ENCODE results near the gene SREBF1. TPM values are rescaled to one million over a fixed set of nuclear protein-coding genes. Genes with fewer than 3 reads are reported as not detected.

Gene SREBF1
- total and polyA plus RNA-seq, 12 donors = 9.0 to 61.2 (median 20.1) TPM

DNA sequence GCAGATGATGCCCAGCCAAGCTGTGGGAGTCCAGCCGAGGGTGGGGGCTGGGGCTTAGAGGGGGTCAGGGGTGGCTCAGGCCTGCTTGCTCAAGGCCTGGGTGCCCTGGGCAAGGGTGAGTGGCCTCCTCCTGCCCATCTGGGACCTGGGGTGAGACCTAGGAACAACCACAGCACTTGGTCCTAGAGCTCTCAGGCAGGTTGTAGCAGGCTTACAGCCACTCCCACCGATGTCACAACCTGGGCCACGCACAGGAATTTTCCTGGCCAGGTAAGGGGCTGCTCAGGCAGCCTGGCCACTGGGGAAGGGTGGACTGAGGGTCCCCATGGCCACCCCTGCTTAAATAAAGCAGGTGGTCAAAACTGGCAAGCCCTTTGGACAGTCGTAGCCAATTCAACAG is 6.3 kb upstream of the SREBF1 start:
- Histone ChIP-seq H3K9me3 (no peaks in the 10 kb centered on the region), H3K36me3 (peaks cover 0 to 28% (median 5%) of the 10 kb centered on the region in 9 donors), H3K4me3 (no peak overlapping the region), H3K27ac (peak overlapping the region in 5 of 10 donors; percentile 45 to 100 (median 98)), H3K4me1 (peaks cover 27 to 55% (median 45%) of the 10 kb centered on the region in 9 donors), H3K27me3 (no peaks in the 10 kb centered on the region)
- intact Hi-C loops (cut with DNase I) = no loop called here
- WGBS, 2 donors = 84 to 85% methylated on average over 4 of the region's 4 CpGs
- DNase-seq (no peak), ATAC-seq (no peak)
- TF ChIP-seq, protein P1, sequence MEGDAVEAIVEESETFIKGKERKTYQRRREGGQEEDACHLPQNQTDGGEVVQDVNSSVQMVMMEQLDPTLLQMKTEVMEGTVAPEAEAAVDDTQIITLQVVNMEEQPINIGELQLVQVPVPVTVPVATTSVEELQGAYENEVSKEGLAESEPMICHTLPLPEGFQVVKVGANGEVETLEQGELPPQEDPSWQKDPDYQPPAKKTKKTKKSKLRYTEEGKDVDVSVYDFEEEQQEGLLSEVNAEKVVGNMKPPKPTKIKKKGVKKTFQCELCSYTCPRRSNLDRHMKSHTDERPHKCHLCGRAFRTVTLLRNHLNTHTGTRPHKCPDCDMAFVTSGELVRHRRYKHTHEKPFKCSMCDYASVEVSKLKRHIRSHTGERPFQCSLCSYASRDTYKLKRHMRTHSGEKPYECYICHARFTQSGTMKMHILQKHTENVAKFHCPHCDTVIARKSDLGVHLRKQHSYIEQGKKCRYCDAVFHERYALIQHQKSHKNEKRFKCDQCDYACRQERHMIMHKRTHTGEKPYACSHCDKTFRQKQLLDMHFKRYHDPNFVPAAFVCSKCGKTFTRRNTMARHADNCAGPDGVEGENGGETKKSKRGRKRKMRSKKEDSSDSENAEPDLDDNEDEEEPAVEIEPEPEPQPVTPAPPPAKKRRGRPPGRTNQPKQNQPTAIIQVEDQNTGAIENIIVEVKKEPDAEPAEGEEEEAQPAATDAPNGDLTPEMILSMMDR (IDR thresholded peaks at IDR 0.05) = no peak

DNA sequence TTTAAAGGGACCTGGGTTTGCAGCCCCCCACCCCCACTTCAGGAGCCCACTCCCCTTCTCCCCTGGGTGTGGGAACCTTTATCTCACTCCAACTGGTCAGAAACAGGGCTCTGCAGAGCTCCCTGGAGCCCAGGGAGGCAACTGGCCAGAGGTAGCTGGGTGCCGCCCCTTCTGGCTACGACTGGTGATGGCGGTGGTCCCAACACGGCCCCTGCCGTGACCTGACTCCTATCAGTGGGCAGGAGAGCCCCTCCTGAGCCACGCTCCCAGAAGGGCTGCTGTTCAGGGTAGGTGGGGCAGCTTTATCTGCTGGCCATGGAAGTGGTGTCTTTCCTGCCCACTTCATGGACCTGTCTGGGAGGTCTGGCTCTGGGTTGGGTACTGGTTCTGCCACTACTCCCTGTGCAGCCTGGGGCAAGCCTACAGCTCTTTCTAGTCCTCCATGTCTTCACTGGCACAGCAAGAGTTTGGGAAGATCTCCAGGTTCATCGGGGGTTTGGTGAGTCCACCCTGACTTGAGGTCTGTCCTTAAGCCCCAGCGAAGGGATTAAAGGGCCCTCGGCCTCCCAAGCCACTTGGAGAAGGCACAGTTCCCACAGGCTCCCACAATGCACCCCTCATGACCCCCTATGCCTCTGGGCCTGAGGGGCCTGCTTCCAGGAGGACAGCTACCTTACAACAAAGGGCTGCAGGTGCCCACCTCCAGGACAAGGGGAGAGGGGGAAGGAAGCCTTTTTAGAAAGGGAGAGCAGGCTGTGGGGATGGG is 5.5 kb upstream of the SREBF1 start:
- intact Hi-C loops (cut with DNase I) = no loop called here
- Histone ChIP-seq H3K27me3 (no peaks in the 10 kb centered on the region), H3K9me3 (no peaks in the 10 kb centered on the region), H3K36me3 (peaks cover 0 to 22% (median 5%) of the 10 kb centered on the region in 9 donors), H3K4me3 (no peak overlapping the region), H3K4me1 (peaks cover 35 to 61% (median 52%) of the 10 kb centered on the region in 9 donors), H3K27ac (peak overlapping the region; percentile 30 to 100 (median 98))
- TF ChIP-seq, protein P1 (IDR thresholded peaks at IDR 0.05) = no peak
- no peak for DNase-seq
- ATAC-seq = peak in 1 of 8 donors; percentile 0
- 37 to 40% methylated on average over 9 of the region's 9 CpGs for WGBS, 2 donors

DNA sequence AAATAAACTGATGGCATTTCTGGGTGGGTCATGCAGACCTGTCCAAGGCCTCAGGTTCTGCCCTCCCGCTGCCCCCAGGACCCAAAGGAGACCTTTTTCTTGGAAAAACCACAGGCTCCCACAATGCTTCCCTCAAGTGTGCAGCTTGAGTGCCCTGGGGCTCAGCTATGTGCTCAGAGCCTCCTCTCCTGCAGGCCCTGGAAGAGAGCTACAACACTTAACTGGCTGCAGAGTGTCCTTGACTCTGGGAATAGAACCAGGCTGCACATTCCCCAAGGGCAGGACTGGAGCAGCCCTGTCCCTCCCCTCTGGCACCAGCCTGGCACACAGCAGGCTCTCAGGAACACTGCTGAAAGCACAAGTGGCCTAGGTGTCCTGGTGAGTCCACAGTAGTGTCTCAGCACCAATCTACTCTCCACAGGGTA is 4.8 kb upstream of the SREBF1 start:
- H3K4me3 ChIP-seq = no peak overlapping the region
- peaks cover 39 to 68% (median 58%) of the 10 kb centered on the region in 9 donors for H3K4me1 ChIP-seq
- no peaks in the 10 kb centered on the region for H3K27me3 ChIP-seq
- peak overlapping the region; percentile 90 to 100 (median 98) for H3K27ac ChIP-seq
- TF ChIP-seq, protein P1 (IDR thresholded peaks at IDR 0.05) = no peak
- peak; percentile 68 to 78 for DNase-seq
- WGBS, 2 donors = 56 to 76% methylated on average over 1 of the region's 1 CpG
- intact Hi-C loops (cut with DNase I) = no loop called here
- no peaks in the 10 kb centered on the region for H3K9me3 ChIP-seq
- peak; percentile 3 to 69 (median 48) for ATAC-seq
- H3K36me3 ChIP-seq = peaks cover 0 to 16% (median 2%) of the 10 kb centered on the region in 9 donors

DNA sequence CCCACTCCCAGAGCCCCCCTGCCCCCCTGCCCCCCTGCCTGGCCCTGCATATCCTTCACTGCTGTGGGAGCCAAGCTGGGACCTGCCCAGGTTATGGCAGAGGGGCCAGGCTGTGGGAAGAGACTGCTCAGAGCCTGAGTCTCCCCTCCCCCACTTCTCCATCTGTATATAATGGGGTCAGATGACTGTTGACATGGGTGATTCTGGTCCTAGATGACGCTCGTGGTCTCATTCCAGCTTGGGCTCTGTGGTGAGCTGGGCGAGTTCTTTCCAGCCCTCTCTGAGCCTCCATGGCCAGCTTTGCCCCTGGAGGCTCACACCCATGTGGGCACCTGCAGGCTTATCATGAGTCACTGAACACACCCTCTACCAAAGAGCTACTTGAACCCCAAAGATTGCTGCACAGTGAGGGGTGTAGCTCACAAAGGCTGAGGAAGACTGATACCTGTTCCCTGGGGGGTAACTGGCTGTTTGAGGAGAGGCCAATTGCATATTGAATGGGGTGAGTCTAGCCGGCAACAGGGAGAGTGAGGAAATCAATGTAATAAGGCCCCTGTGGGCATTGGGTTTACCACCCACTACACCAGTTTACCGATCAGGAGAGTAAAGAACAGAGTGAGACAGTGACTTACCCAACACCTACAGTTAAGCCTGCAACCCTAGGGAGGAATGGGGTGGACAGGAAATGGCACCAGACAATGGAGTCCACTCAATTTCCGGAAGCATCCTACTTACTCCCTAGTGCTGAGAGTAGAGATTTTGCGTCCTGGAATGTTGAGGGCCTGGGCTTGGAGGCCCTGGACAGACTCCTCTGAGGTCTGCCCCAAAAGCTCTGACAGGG is 4.2 kb upstream of the SREBF1 start:
- intact Hi-C loops (cut with DNase I) = no loop called here
- H3K36me3 ChIP-seq = peaks cover 0 to 9% (median 0%) of the 10 kb centered on the region in 9 donors

More for the DNA sequence above, 4.2 kb upstream of the SREBF1 start:
- peak overlapping the region; percentile 90 to 100 (median 98) for H3K27ac ChIP-seq
- H3K4me1 ChIP-seq = peaks cover 39 to 70% (median 60%) of the 10 kb centered on the region in 9 donors
- H3K27me3 ChIP-seq = no peaks in the 10 kb centered on the region
- peak in 6 of 8 donors; percentile 1 to 11 (median 6) for ATAC-seq
- 32 to 33% methylated on average over 7 of the region's 7 CpGs for WGBS, 2 donors
- TF ChIP-seq, protein P1 (IDR thresholded peaks at IDR 0.05) = no peak
- no peak for DNase-seq
- H3K9me3 ChIP-seq = no peaks in the 10 kb centered on the region
- H3K4me3 ChIP-seq = peak overlapping the region in 8 of 10 donors; percentile 32 to 70 (median 57)

All from heart right ventricle (tissue), 16 donors.